GM13977 (cell line): ENCODE measurements around the gene TGFBR3.

ENCODE experiments used
- DNase-seq: peaks from one replicate; pipeline ENCODE4 v3.0.0; 2012; ENCODE audit warnings: low spot score
- CTCF ChIP-seq: IDR thresholded peaks from 2 replicates; pipeline ENCODE4 v1.5.1; 2012; ENCODE audit warnings: mild to moderate bottlenecking, control low read depth; ENCODE audit not compliant: insufficient read depth; ENCODE audit errors: extremely low read depth, missing control alignments
- in situ Hi-C: fragments of 300-500 bp; cut with MboI; formaldehyde crosslinking; loops from one replicate; pipeline ENCODE4 v1.12.0; 2022; ENCODE audit warnings: low sequenced_read_pairs, low pct_unique_long_range_greater_than_20kb, mixed read lengths, inconsistent platforms; ENCODE audit not compliant: unreplicated experiment

TGFBR3 gene

GRCh38 chr1:91715416-91716000, 170.4 kb downstream of the TGFBR3 start:
- no peak for TF ChIP-seq CTCF
- in situ Hi-C loops = no loop called here
- no peak for DNase-seq

GRCh38 chr1:91714867-91715381, 171.0 kb downstream of the TGFBR3 start:
- in situ Hi-C loops = no loop called here
- no peak for TF ChIP-seq CTCF

GRCh38 chr1:91712981-91713841, 172.7 kb downstream of the TGFBR3 start:
- TF ChIP-seq CTCF = no peak

More at GRCh38 chr1:91714867-91715381, 171.0 kb downstream of the TGFBR3 start:
- DNase-seq = no peak

GRCh38 chr1:91712393-91712792, 173.6 kb downstream of the TGFBR3 start:
- DNase-seq = no peak
- in situ Hi-C loops = no loop called here
- no peak for TF ChIP-seq CTCF

More at GRCh38 chr1:91712981-91713841, 172.7 kb downstream of the TGFBR3 start:
- in situ Hi-C loops = no loop called here
- peak; percentile 53 for DNase-seq

GRCh38 chr1:91711504-91712247, 174.3 kb downstream of the TGFBR3 start:
- TF ChIP-seq CTCF = no peak
- DNase-seq = no peak
- in situ Hi-C loops = no loop called here

DNA sequence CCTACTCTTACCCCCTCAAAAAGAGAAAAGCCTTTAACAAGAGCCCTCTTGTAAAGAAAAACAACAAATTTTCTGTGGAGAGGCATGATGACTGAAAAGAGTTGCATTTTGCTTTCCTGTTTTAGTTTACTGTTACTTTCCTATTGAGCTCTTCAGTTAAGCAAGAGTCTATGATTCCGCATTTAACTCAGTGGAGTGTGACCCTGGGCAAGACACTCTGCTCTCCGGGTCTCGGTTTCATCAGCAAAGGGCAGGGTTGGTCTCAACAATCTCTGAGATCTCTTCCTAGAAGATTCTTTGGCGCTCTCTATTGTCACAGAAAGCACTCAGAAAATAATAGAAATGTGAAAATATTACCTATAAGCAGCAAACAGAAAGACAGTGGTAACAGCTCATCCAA, 175.7 kb downstream of the TGFBR3 start:
- DNase-seq = no peak
- in situ Hi-C loops = no loop called here
- no peak for TF ChIP-seq CTCF
